Choroid plexus epithelial cell (primary cell): ENCODE measurements around the gene RNF144A.

ENCODE experiments used
- DNase-seq: peaks from one replicate; pipeline ENCODE4 v3.0.0-alpha.2; 2010; ENCODE audit warnings: low read depth
- H3K4me3 ChIP-seq: 2 replicates; pipeline ENCODE4 v1.5.1; 2011; ENCODE audit warnings: low read depth, mild to moderate bottlenecking, control low read depth, low read length, moderate library complexity
- CTCF ChIP-seq: conservative IDR thresholded peaks from 2 replicates; pipeline ENCODE4 v1.5.1; 2011; ENCODE audit warnings: low read depth, mild to moderate bottlenecking, control low read depth, inconsistent platforms, low read length, moderate library complexity

RNF144A gene

DNA sequence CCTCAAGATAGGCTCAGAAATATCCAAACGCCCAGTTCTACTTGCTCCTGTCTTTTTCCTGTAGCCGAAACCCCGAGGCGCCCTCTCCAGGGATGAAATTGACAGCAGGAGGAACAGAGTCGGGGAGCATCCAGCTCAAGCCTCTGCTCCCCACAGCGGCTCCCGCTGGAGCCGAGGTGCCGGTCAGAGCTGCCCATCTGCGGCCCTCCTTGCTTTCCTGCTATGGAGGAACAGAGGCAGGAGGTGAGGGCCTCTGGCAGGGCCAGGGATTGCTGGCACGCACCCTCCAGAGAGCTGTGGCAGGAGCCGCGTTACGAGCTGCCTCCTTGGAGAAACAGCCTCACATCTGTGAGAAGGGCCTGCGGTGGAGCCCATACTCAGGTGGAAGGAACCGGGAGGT is 172.1 kb downstream of the RNF144A start:
- TF ChIP-seq CTCF = no peak
- no peak overlapping the region for H3K4me3 ChIP-seq
- no peak for DNase-seq

DNA sequence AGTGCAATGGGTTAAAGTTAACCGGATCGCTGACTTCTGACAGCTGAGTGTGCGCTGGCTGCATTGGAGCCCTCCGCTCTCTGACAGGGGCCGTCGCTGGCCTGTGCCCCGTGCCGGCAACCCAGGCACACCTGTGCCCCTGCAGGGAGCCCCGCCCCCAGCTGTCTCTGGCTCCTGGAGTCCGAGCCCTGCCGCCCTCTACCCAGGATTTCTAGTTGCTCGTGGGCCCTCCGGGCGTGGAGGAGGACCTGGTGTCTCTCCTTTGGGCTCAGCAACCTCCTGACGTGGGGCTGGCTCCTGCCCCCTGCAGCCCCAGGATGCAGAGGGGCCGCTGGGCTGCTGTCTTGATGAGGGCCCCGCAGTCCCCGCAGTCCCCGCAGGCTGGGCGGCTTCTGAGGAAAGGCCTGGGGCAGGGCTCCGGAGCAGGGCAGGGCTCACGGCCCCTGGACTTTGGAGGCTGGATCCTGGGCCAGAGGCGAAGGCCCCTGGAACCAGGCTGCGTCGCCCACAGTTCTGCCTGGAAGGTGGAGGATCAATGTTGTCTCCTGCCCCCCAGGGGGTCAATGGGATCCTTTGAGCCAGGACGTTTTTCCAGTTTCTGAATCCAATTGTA is 172.8 kb downstream of the RNF144A start:
- H3K4me3 ChIP-seq = no peak overlapping the region
- no peak for TF ChIP-seq CTCF
- no peak for DNase-seq

DNA sequence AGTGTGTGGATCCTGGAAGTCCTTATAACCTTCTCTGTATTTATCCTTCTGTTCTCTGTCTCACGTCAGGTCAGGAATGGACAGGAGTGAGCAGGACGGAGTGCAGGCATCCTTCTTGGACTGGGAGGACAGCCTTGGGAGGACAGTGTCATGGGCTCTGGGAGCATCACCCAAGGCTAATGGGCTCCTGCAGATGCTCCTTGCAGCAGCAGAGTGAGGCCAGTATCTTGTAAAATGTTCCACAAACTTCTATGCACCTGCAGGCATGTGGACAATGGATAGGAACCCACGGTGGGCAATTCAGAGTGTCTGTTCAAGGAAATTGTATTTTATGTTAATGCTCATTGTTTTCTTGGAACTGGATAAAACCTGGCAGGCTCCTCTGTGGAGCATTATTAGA is 176.2 kb downstream of the RNF144A start:
- TF ChIP-seq CTCF = no peak

More for the DNA sequence above, 176.2 kb downstream of the RNF144A start:
- H3K4me3 ChIP-seq = no peak overlapping the region
- no peak for DNase-seq
